Right lobe of liver (tissue), 4 donors: ENCODE data around the gene MAL.

Experiments used
- CTCF ChIP-seq, 4 donors: fragments of 200-600 bp in 3 of 4; fragments of 450-650 bp in 1 of 4; IDR thresholded peaks; one replicate each; pipeline versions ENCODE4 v1.5.1 to v1.8.0; 2016 to 2022; ENCODE audit warnings: antibody characterized with exemption in 4 of 4, mild to moderate bottlenecking in 2 of 4
- POLR2A ChIP-seq: fragments of 450-650 bp; IDR thresholded peaks from one replicate; pipeline ENCODE4 v1.6.1; 2017; ENCODE audit warnings: antibody characterized with exemption, mild to moderate bottlenecking
- donor health status: DM: no; HTN: no; CAD: no.
- donor health status: DM: no; HTN: no; CAD: no.
- donor health status: DM: no; HTN: yes; CAD: no.

GRCh38 chr2:95050385-95051300 is 25.1 kb downstream of the MAL start:
- no peak for TF ChIP-seq POLR2A
- TF ChIP-seq CTCF (IDR thresholded peaks at IDR 0.05) = no peak
